ENCODE data around the gene ETV2. TPM values are rescaled to one million over a fixed set of nuclear protein-coding genes. Genes with fewer than 3 reads are reported as not detected.
"Not testable (repeated sequence)": the region's sequence is repeated elsewhere in the genome, so short reads cannot be mapped to it uniquely, and the experiment has no call there.

Gene ETV2
- total and polyA plus RNA-seq, 7 experiments from 2014 or later: 0.56 to 0.89 (median 0.70) TPM; not detected in 2

DNA sequence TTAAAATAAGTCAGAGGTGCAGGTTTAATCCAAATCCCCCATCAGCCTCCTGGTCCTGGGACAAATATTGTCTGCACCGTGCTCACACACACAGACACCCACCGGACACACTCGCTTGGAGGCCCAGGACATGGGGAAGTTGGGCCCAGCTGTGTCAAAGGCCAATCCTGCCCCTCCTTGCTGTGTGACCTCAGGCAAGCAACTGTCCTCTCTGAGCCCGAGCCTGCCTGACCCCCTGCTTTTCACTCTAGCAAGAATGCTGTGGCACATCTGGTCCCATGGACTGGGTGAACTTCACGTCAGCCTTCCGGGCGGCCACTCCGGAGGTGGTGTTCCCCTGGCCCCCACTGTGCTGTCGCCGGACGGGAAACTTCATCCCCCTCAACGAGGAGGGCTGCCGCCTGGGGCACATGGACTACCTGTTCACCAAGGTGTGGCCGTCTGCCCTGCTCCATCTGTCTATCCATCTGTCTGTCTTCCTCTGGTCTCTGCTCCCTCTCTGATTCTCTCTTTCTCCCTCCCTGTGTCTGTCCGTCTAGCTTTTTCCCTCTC lies 34.1 kb downstream of the ETV2 start:
- no peak overlapping the region for H3K4me3 Mint-ChIP-seq
- peaks cover 0 to 4% (median 0%) of the 10 kb centered on the region in 5 donors for H3K36me3 Mint-ChIP-seq
- peaks cover 14 to 39% (median 19%) of the 10 kb centered on the region in 5 donors for H3K27me3 Mint-ChIP-seq
- no peaks in the 10 kb centered on the region for H3K9me3 ChIP-seq (ENCODE audit: control insufficient read depth in 2 of 3, low read length in 3 of 3)
- H3K4me3 ChIP-seq (ENCODE audit: low read length): no peak overlapping the region
- intact Hi-C loops (cut with micrococcal nuclease): no loop called here
- ChIA-PET POLR2A (no interaction called here), CTCF (no interaction called here)
- H3K27me3 ChIP-seq (ENCODE audit: control insufficient read depth in 2 of 2, insufficient read depth in 2 of 2, low read length in 2 of 2): peaks cover 0 to 2% of the 10 kb centered on the region in 2 donors
- H3K27ac ChIP-seq (ENCODE audit: low read depth, low read length): no peak overlapping the region
- no peak for ATAC-seq
- peaks cover 2 to 14% (median 9%) of the 10 kb centered on the region in 7 donors for H3K4me1 Mint-ChIP-seq
- no peaks in the 10 kb centered on the region for H3K36me3 ChIP-seq (ENCODE audit: control insufficient read depth in 2 of 3, insufficient read depth in 3 of 3, low read length in 3 of 3)
- H3K27ac Mint-ChIP-seq: no peak overlapping the region
- H3K4me1 ChIP-seq (ENCODE audit: control insufficient read depth in 2 of 2, insufficient read depth in 2 of 2, low read length in 2 of 2): no peaks in the 10 kb centered on the region
- no peaks in the 10 kb centered on the region for H3K9me3 Mint-ChIP-seq
- no peak for DNase-seq

- ChIA-PET CTCF (no interaction called here), POLR2A (interaction anchor here (0.6 kb wide), 1 partner anchor 194 kb away, joined by 9 read pairs; no protein-coding TSS in a partner anchor)
- intact Hi-C loops (cut with micrococcal nuclease): loop anchor here (5.0 kb wide), 4 partner anchors 143 to 482 kb away; partner anchors contain the start of genes TMEM147 (in 2 of the 2) and APLP1 (in 1 of the 2)
- no peaks in the 10 kb centered on the region for H3K4me1 ChIP-seq (ENCODE audit: control insufficient read depth in 2 of 2, insufficient read depth in 2 of 2, low read length in 2 of 2)
- Mint-ChIP-seq H3K27me3 (peaks cover 0 to 4% (median 0%) of the 10 kb centered on the region in 5 donors), H3K27ac (no peak overlapping the region), H3K9me3 (no peaks in the 10 kb centered on the region), H3K36me3 (no peaks in the 10 kb centered on the region), H3K4me3 (no peak overlapping the region), H3K4me1 (peaks cover 0 to 9% (median 0%) of the 10 kb centered on the region in 7 donors)
- no peak for ATAC-seq
- DNase-seq: no peak
- no peaks in the 10 kb centered on the region for H3K9me3 ChIP-seq (ENCODE audit: control insufficient read depth in 2 of 3, low read length in 3 of 3)
- no peak overlapping the region for H3K27ac ChIP-seq (ENCODE audit: low read depth, low read length)
- no peaks in the 10 kb centered on the region for H3K36me3 ChIP-seq (ENCODE audit: control insufficient read depth in 2 of 3, insufficient read depth in 3 of 3, low read length in 3 of 3)
- H3K4me3 ChIP-seq (ENCODE audit: low read length): no peak overlapping the region
- H3K27me3 ChIP-seq (ENCODE audit: control insufficient read depth in 2 of 2, insufficient read depth in 2 of 2, low read length in 2 of 2): no peaks in the 10 kb centered on the region
These were observed 48.3 kb downstream of the ETV2 start for GRCh38 chr19:35689836-35690235.

- H3K27me3 Mint-ChIP-seq, DNase-seq: not testable (repeated sequence)
These were observed 49.6 kb downstream of the ETV2 start for GRCh38 chr19:35691106-35691505.

GRCh38 chr19:35692010-35692409 lies 50.5 kb downstream of the ETV2 start:
- H3K36me3 ChIP-seq (ENCODE audit: control insufficient read depth in 2 of 3, insufficient read depth in 3 of 3, low read length in 3 of 3): no peaks in the 10 kb centered on the region
- ChIA-PET POLR2A (interaction anchor here (0.6 kb wide), 1 partner anchor 239 kb away, joined by 3 read pairs; no protein-coding TSS in a partner anchor), CTCF (interaction anchor here (0.7 to 1.6 kb wide), 5 partner anchors 10 to 190 kb away, joined by 3 to 12 read pairs (median 6); no protein-coding TSS in a partner anchor)
- DNase-seq: no peak
- no peaks in the 10 kb centered on the region for H3K9me3 ChIP-seq (ENCODE audit: control insufficient read depth in 2 of 3, low read length in 3 of 3)
- Mint-ChIP-seq H3K27ac (peak overlapping the region in 1 of 9 donors; percentile 37), H3K4me1 (peaks cover 0 to 17% (median 0%) of the 10 kb centered on the region in 7 donors), H3K36me3 (no peaks in the 10 kb centered on the region), H3K9me3 (no peaks in the 10 kb centered on the region), H3K27me3 (peaks cover 0 to 2% (median 0%) of the 10 kb centered on the region in 5 donors), H3K4me3 (no peak overlapping the region)
- intact Hi-C loops (cut with micrococcal nuclease): loop anchor here (2.0 to 5.0 kb wide), 5 partner anchors 57 to 480 kb away; partner anchors contain the start of genes TMEM147 (in 2 of the 2), APLP1 (in 1 of the 2) and LIN37 (in 1 of the 2)
- no peak overlapping the region for H3K4me3 ChIP-seq (ENCODE audit: low read length)
- H3K4me1 ChIP-seq (ENCODE audit: control insufficient read depth in 2 of 2, insufficient read depth in 2 of 2, low read length in 2 of 2): no peaks in the 10 kb centered on the region
- H3K27ac ChIP-seq (ENCODE audit: low read depth, low read length): no peak overlapping the region
- no peak for ATAC-seq
- H3K27me3 ChIP-seq (ENCODE audit: control insufficient read depth in 2 of 2, insufficient read depth in 2 of 2, low read length in 2 of 2): no peaks in the 10 kb centered on the region

More at GRCh38 chr19:35691106-35691505, 49.6 kb downstream of the ETV2 start:
- H3K36me3 ChIP-seq (ENCODE audit: control insufficient read depth in 2 of 3, insufficient read depth in 3 of 3, low read length in 3 of 3); H3K36me3 Mint-ChIP-seq; POLR2A ChIA-PET; H3K27ac Mint-ChIP-seq; H3K27ac ChIP-seq (ENCODE audit: low read depth, low read length); H3K9me3 Mint-ChIP-seq; H3K9me3 ChIP-seq (ENCODE audit: control insufficient read depth in 2 of 3, low read length in 3 of 3); H3K4me3 ChIP-seq (ENCODE audit: low read length); CTCF ChIA-PET; ATAC-seq; H3K27me3 ChIP-seq (ENCODE audit: control insufficient read depth in 2 of 2, insufficient read depth in 2 of 2, low read length in 2 of 2); H3K4me1 ChIP-seq (ENCODE audit: control insufficient read depth in 2 of 2, insufficient read depth in 2 of 2, low read length in 2 of 2); H3K4me3 Mint-ChIP-seq: not testable (repeated sequence)
- H3K4me1 Mint-ChIP-seq: peaks cover 0 to 11% (median 0%) of the 10 kb centered on the region in 7 donors
- intact Hi-C loops (cut with micrococcal nuclease): loop anchor here (5.0 kb wide), 4 partner anchors 144 to 481 kb away; partner anchors contain the start of genes TMEM147 (in 2 of the 2) and APLP1 (in 1 of the 2)

- no peak overlapping the region for H3K27ac ChIP-seq (ENCODE audit: low read depth, low read length)
- H3K4me1 ChIP-seq (ENCODE audit: control insufficient read depth in 2 of 2, insufficient read depth in 2 of 2, low read length in 2 of 2): no peaks in the 10 kb centered on the region
- Mint-ChIP-seq H3K27me3 (no peaks in the 10 kb centered on the region), H3K36me3 (no peaks in the 10 kb centered on the region), H3K4me3 (no peak overlapping the region), H3K4me1 (peaks cover 0 to 22% (median 0%) of the 10 kb centered on the region in 7 donors), H3K9me3 (no peaks in the 10 kb centered on the region), H3K27ac (peak overlapping the region in 2 of 9 donors; percentile 6 to 32)
- H3K27me3 ChIP-seq (ENCODE audit: control insufficient read depth in 2 of 2, insufficient read depth in 2 of 2, low read length in 2 of 2): no peaks in the 10 kb centered on the region
- DNase-seq (no peak), ATAC-seq (no peak)
- no peaks in the 10 kb centered on the region for H3K9me3 ChIP-seq (ENCODE audit: control insufficient read depth in 2 of 3, low read length in 3 of 3)
- intact Hi-C loops (cut with micrococcal nuclease): loop anchor here (1.0 to 5.0 kb wide), 12 partner anchors 9 to 479 kb away; partner anchors contain the start of genes TMEM147 (in 2 of the 2), APLP1 (in 1 of the 2), ARHGAP33 (in 1 of the 2) and LIN37 (in 1 of the 2)
- no peak overlapping the region for H3K4me3 ChIP-seq (ENCODE audit: low read length)
- CTCF ChIA-PET: interaction anchor here (0.6 to 1.6 kb wide), 7 partner anchors 9 to 239 kb away, joined by 3 to 12 read pairs (median 3); partner anchors contain the start of gene LIN37
- POLR2A ChIA-PET: interaction anchor here (0.6 to 1.1 kb wide), 2 partner anchors 9 to 35 kb away, joined by 3 to 8 read pairs; no protein-coding TSS in a partner anchor
- H3K36me3 ChIP-seq (ENCODE audit: control insufficient read depth in 2 of 3, insufficient read depth in 3 of 3, low read length in 3 of 3): no peaks in the 10 kb centered on the region
These were observed 51.9 kb downstream of the ETV2 start for GRCh38 chr19:35693422-35693821.

GRCh38 chr19:35693835-35694599 lies 52.5 kb downstream of the ETV2 start:
- H3K27me3 Mint-ChIP-seq: no peaks in the 10 kb centered on the region
- DNase-seq (peak; percentile 75 to 93 (median 86)), ATAC-seq (peak; percentile 100)
- H3K4me3 ChIP-seq (ENCODE audit: low read length): no peak overlapping the region
- no peaks in the 10 kb centered on the region for H3K4me1 ChIP-seq (ENCODE audit: control insufficient read depth in 2 of 2, insufficient read depth in 2 of 2, low read length in 2 of 2)
- peak overlapping the region in 4 of 9 donors; percentile 6 to 62 (median 40) for H3K27ac Mint-ChIP-seq
- POLR2A ChIA-PET: interaction anchor here (0.6 to 1.1 kb wide), 3 partner anchors 22 to 485 kb away, joined by 3 to 4 read pairs (median 3); partner anchors contain the start of gene COX6B1
- intact Hi-C loops (cut with micrococcal nuclease): loop anchor here (1.0 to 5.0 kb wide), 12 partner anchors 8 to 478 kb away; partner anchors contain the start of genes TMEM147 (in 2 of the 2), APLP1 (in 1 of the 2), ARHGAP33 (in 1 of the 2) and LIN37 (in 1 of the 2)
- H3K4me1 Mint-ChIP-seq: peaks cover 0 to 27% (median 0%) of the 10 kb centered on the region in 7 donors
- H3K4me3 Mint-ChIP-seq: no peak overlapping the region
- CTCF ChIA-PET: interaction anchor here (0.6 to 1.6 kb wide), 12 partner anchors 9 to 60 kb away, joined by 3 to 8 read pairs (median 4); partner anchors contain the start of gene ZBTB32
- no peaks in the 10 kb centered on the region for H3K27me3 ChIP-seq (ENCODE audit: control insufficient read depth in 2 of 2, insufficient read depth in 2 of 2, low read length in 2 of 2)
- H3K9me3 ChIP-seq (ENCODE audit: control insufficient read depth in 2 of 3, low read length in 3 of 3): no peaks in the 10 kb centered on the region
- H3K36me3 Mint-ChIP-seq: no peaks in the 10 kb centered on the region
- no peaks in the 10 kb centered on the region for H3K9me3 Mint-ChIP-seq
- no peak overlapping the region for H3K27ac ChIP-seq (ENCODE audit: low read depth, low read length)
- no peaks in the 10 kb centered on the region for H3K36me3 ChIP-seq (ENCODE audit: control insufficient read depth in 2 of 3, insufficient read depth in 3 of 3, low read length in 3 of 3)
